Endothelial cell of umbilical vein (primary cell): Measurements from ENCODE around the gene HSD3B7.

ENCODE experiments used
- POLR2A ChIP-seq: IDR thresholded peaks from 2 replicates; pipeline ENCODE4 v1.6.1; 2012; ENCODE audit warnings: low read depth, mild to moderate bottlenecking, control low read depth, low read length
- POLR2AphosphoS5 ChIP-seq: IDR thresholded peaks from 2 replicates; pipeline ENCODE4 v1.6.1; 2012; ENCODE audit warnings: low read depth, mild to moderate bottlenecking, control low read depth, low read length, moderate library complexity; ENCODE audit not compliant: insufficient read depth
- TF ChIP-seq, protein P1 (sequence below), 2 donors: IDR thresholded peaks; 1 replicate in 1 of 2; 2 replicates in 1 of 2; pipeline ENCODE4 v1.5.1; 2011; ENCODE audit warnings: low read length in 2 of 2, mild to moderate bottlenecking in 2 of 2, moderate library complexity in 2 of 2, control low read depth in 1 of 2, inconsistent platforms in 1 of 2, low read depth in 1 of 2; ENCODE audit not compliant: insufficient read depth in 1 of 2; ENCODE audit errors: extremely low read depth in 1 of 2

DNA sequence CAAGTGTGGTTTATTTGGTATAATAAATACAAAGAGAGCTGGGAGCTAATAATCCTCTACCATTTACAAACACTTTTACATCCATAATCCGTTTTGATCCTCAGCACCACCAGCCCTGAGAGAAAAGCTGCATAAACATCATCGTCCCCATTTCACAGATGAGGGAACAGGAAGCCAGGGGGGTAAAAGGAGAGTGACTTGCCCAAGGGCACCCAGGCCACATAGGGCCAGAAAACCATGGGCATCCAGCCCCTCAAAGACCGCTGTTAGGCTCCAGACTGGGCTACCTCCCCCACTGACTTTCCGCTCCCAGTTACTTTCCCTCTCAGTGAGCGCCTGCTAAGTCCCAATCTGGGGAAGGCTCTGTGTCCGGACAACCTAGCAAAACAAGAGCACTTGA is 18.7 kb downstream of the HSD3B7 start:
- TF ChIP-seq, protein P1, sequence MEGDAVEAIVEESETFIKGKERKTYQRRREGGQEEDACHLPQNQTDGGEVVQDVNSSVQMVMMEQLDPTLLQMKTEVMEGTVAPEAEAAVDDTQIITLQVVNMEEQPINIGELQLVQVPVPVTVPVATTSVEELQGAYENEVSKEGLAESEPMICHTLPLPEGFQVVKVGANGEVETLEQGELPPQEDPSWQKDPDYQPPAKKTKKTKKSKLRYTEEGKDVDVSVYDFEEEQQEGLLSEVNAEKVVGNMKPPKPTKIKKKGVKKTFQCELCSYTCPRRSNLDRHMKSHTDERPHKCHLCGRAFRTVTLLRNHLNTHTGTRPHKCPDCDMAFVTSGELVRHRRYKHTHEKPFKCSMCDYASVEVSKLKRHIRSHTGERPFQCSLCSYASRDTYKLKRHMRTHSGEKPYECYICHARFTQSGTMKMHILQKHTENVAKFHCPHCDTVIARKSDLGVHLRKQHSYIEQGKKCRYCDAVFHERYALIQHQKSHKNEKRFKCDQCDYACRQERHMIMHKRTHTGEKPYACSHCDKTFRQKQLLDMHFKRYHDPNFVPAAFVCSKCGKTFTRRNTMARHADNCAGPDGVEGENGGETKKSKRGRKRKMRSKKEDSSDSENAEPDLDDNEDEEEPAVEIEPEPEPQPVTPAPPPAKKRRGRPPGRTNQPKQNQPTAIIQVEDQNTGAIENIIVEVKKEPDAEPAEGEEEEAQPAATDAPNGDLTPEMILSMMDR (IDR thresholded peaks at IDR 0.05; ENCODE audit: extremely low read depth in 1 of 2, insufficient read depth in 1 of 2, low read depth in 1 of 2, low read length in 2 of 2), result no peak
- no peak for TF ChIP-seq POLR2AphosphoS5
- TF ChIP-seq POLR2A, result no peak
